Coronary artery (tissue), 2 donors: ENCODE data around the gene MYBPC1.
"Not testable (repeated sequence)": the region's sequence is repeated elsewhere in the genome, so short reads cannot be mapped to it uniquely, and the experiment has no call there.

ENCODE experiments used
- DNase-seq: peaks from one replicate; pipeline ENCODE4 v3.0.0-alpha.2; 2017; ENCODE audit warnings: low spot score
- H3K27ac ChIP-seq, 2 donors: fragments of 200-600 bp; sonication (generic); one replicate each; pipeline ENCODE4 v1.5.1; 2016 to 2019
- H3K4me3 ChIP-seq: fragments of 200-600 bp; sonication (generic); 2 replicates; pipeline ENCODE4 v1.5.1; 2016; ENCODE audit warnings: mild to moderate bottlenecking, moderate library complexity
- TF ChIP-seq, protein P1 (sequence below): fragments of 200-600 bp; sonication (generic); IDR thresholded peaks from one replicate; pipeline ENCODE4 v1.5.1; 2019; ENCODE audit warnings: antibody characterized with exemption

MYBPC1 gene

DNA sequence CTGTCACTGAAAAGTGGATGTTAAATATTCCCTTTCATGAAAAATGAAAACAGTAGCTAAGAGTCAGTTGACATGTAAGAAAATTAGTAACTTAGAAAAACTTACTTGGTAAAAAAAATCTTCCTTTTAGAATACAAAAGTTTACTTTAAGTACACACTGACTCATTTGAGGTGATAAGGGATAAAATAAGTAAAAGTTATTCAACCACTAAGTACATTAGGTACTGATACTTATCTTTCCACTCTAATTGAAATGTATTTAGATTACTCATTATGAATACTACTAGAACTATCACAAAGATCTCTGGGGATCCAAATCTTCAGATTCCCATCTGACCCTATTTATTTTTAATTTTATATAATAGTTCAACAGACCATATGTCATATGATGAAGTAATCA, 132.3 kb downstream of the MYBPC1 start:
- no peak overlapping the region for H3K27ac ChIP-seq
- no peak for DNase-seq
- no peak overlapping the region for H3K4me3 ChIP-seq
- TF ChIP-seq, protein P1, sequence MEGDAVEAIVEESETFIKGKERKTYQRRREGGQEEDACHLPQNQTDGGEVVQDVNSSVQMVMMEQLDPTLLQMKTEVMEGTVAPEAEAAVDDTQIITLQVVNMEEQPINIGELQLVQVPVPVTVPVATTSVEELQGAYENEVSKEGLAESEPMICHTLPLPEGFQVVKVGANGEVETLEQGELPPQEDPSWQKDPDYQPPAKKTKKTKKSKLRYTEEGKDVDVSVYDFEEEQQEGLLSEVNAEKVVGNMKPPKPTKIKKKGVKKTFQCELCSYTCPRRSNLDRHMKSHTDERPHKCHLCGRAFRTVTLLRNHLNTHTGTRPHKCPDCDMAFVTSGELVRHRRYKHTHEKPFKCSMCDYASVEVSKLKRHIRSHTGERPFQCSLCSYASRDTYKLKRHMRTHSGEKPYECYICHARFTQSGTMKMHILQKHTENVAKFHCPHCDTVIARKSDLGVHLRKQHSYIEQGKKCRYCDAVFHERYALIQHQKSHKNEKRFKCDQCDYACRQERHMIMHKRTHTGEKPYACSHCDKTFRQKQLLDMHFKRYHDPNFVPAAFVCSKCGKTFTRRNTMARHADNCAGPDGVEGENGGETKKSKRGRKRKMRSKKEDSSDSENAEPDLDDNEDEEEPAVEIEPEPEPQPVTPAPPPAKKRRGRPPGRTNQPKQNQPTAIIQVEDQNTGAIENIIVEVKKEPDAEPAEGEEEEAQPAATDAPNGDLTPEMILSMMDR = no peak

DNA sequence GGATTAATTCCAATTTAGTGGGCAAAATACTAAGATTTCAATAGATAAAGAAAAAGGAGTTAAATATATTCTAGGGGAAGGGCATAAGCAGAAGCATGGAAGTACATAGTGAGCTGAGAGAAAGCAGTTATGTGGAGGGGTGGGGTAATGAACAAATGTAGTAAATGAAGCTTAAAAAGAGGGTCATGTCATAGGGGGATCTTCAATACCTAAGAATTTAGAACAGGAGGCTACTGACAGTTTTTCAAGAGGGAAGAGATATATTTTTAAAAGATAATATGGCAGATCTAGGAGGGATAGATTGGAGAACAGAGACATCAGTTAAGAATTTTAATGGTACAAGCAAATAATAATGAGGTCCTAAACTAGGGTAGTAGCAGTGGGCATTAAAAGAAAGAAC, 135.1 kb downstream of the MYBPC1 start:
- TF ChIP-seq, protein P1 = no peak
- H3K27ac ChIP-seq = no peak overlapping the region
- no peak overlapping the region for H3K4me3 ChIP-seq
- DNase-seq = no peak

DNA sequence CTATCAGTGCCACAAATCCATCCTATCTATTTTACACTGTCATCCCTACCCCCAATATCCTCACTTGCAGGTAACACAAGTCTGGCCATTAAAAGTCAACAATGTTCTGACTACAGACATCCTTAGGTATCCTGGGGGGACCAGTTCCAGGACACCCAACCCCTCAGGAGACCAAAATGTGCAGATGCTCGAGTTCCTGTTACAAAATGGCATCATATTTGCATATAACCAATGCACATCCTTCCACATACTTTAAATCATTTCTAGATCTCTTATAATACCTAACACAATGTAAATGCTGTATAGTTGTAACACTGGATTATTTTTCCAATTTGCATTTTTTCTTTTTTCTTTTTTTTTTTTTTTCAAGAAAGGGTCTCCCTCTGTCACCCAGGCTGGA, 137.5 kb downstream of the MYBPC1 start:
- TF ChIP-seq, protein P1 = no peak
- no peak for DNase-seq
- Histone ChIP-seq H3K27ac (no peak overlapping the region), H3K4me3 (no peak overlapping the region)

DNA sequence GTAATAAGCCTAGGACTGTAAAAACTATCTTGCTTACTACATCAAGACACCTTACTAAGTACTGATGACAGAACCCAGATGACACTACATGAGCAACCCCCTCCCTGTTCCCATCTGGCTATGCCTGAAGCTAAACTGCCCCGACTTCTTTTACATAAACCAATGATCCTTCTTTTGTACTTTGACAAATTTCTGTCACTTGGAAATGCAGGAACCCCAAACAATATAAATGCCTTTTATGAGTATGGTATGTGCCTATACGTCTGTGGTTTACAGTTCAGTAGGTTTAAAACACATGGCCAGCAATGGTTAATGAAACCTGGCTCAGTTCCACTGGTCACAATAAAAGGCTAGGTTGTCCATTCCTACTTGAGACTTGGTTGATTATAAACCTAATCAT, 138.4 kb downstream of the MYBPC1 start:
- Histone ChIP-seq H3K27ac (no peak overlapping the region), H3K4me3 (no peak overlapping the region)
- TF ChIP-seq, protein P1 = no peak

DNA sequence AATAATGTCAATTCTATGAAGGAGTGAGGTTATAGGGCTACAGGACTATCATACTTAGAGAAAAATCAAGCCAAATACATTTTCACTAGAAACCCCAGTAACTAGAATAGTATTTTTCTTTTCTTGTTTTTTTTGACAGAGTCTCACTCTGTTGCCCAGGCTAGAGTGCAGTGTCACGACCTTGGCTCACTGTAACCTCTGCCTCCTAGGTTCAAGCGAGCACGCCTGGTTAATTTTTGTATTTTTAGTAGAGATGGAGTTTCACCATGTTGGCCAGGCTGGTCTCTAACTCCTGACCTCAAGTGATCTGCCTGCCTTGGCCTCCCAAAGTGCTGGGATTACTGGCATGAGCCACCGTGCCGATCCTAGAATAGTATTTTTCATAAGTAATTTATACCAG, 139.7 kb downstream of the MYBPC1 start:
- H3K4me3 ChIP-seq, H3K27ac ChIP-seq, DNase-seq: not testable (repeated sequence)

More for the DNA sequence above, 138.4 kb downstream of the MYBPC1 start:
- DNase-seq = no peak
